Esophagus (tissue), 2 donors: ENCODE measurements around the gene ZIC2. TPM values are rescaled to one million over a fixed set of nuclear protein-coding genes. Genes with fewer than 3 reads are reported as not detected.
"Not testable (repeated sequence)": the region's sequence is repeated elsewhere in the genome, so short reads cannot be mapped to it uniquely, and the experiment has no call there.

Experiments
- H3K27ac ChIP-seq, 2 donors: one replicate each; pipeline ENCODE4 v1.5.1; 2013; ENCODE audit warnings: low read depth in 2 of 2, mild to moderate bottlenecking in 2 of 2, inconsistent platforms in 1 of 2, low read length in 1 of 2, moderate library complexity in 1 of 2
- H3K27me3 ChIP-seq, 2 donors: one replicate each; pipeline ENCODE4 v1.6.1; 2013; ENCODE audit warnings: low read length in 2 of 2, control low read depth in 1 of 2, mild to moderate bottlenecking in 1 of 2; ENCODE audit not compliant: insufficient read depth in 2 of 2, control insufficient read depth in 1 of 2
- H3K36me3 ChIP-seq, 2 donors: one replicate each; pipeline ENCODE4 v1.6.1; 2013; ENCODE audit warnings: low read length in 1 of 2; ENCODE audit not compliant: control insufficient read depth in 2 of 2, insufficient read depth in 2 of 2
- H3K4me1 ChIP-seq, 2 donors: one replicate each; pipeline ENCODE4 v1.6.1; 2013; ENCODE audit warnings: low read length in 1 of 2; ENCODE audit not compliant: control insufficient read depth in 2 of 2, insufficient read depth in 2 of 2
- H3K4me3 ChIP-seq, 2 donors: one replicate each; pipeline ENCODE4 v1.5.1; 2013; ENCODE audit warnings: low read length in 2 of 2, mild to moderate bottlenecking in 2 of 2, low read depth in 1 of 2, moderate library complexity in 1 of 2
- H3K9me3 ChIP-seq, 2 donors: one replicate each; pipeline ENCODE4 v1.6.1; 2013; ENCODE audit warnings: mild to moderate bottlenecking in 2 of 2, low read depth in 1 of 2, low read length in 1 of 2, moderate library complexity in 1 of 2; ENCODE audit not compliant: control insufficient read depth in 2 of 2, insufficient read depth in 1 of 2
- WGBS, 2 donors: extraction: QIAGEN DNeasy Blood & Tissue Kit; methylation state at CpG; one replicate each; pipeline ENCODE4 v1.1.7; 2013; 5-methylcytosine and 5-hydroxymethylcytosine counted together
- polyA plus RNA-seq, 2 donors: library from polyadenylated mRNA; stranded (reverse); fragments of 200-250 nt; gene quantifications; one replicate each; pipeline ENCODE4 v1.2.3, GENCODE V29; 2013
- donor health status: healthy with polysubstance abuse.
- donor health status: Bipolar disorder and iron deficiency.

The ZIC2 gene
- polyA plus RNA-seq: under 1 TPM; 0.04 to 0.11 TPM

- H3K36me3 ChIP-seq: no peaks in the 10 kb centered on the region
- peak within 1 kb of the TSS; percentile 51 to 66 for H3K4me3 ChIP-seq
- H3K27me3 ChIP-seq: peaks cover 0 to 77% of the 10 kb centered on the region in 2 donors
- peaks cover 2 to 18% of the 10 kb centered on the region in 2 donors for H3K4me1 ChIP-seq
- peaks cover 3 to 16% of the 10 kb centered on the region in 2 donors for H3K9me3 ChIP-seq
- 0 to 1% methylated on average over 11 to 41 of the region's 41 CpGs for WGBS, 2 donors
- H3K27ac ChIP-seq: no peak within 1 kb of the TSS
These were observed at the start of gene ZIC2 for GRCh38 chr13:99981735-99982035. Gene ZIC2, plus strand, starts transcription at chr13:99981784. Its CDS starts 281 bp downstream, at chr13:99982065.

- no peaks in the 10 kb centered on the region for H3K9me3 ChIP-seq
- no peak overlapping the region for H3K4me3 ChIP-seq
- no peak overlapping the region for H3K27ac ChIP-seq
- no peaks in the 10 kb centered on the region for H3K27me3 ChIP-seq
- WGBS, 2 donors: 86 to 88% methylated on average over 5 of the region's 5 CpGs
- H3K36me3 ChIP-seq: no peaks in the 10 kb centered on the region
- H3K4me1 ChIP-seq: no peaks in the 10 kb centered on the region
These were observed 48.7 kb upstream of the ZIC2 start for GRCh38 chr13:99932912-99933311.

GRCh38 chr13:99935772-99936171 lies 45.8 kb upstream of the ZIC2 start:
- no peaks in the 10 kb centered on the region for H3K4me1 ChIP-seq
- H3K36me3 ChIP-seq: no peaks in the 10 kb centered on the region
- no peaks in the 10 kb centered on the region for H3K27me3 ChIP-seq
- 75 to 87% methylated on average over 2 of the region's 2 CpGs for WGBS, 2 donors
- no peak overlapping the region for H3K4me3 ChIP-seq
- no peaks in the 10 kb centered on the region for H3K9me3 ChIP-seq
- no peak overlapping the region for H3K27ac ChIP-seq

GRCh38 chr13:99938635-99939034 lies 42.9 kb upstream of the ZIC2 start:
- Histone ChIP-seq H3K4me3 (no peak overlapping the region), H3K9me3 (no peaks in the 10 kb centered on the region), H3K27me3 (no peaks in the 10 kb centered on the region), H3K4me1 (no peaks in the 10 kb centered on the region), H3K27ac (no peak overlapping the region), H3K36me3 (no peaks in the 10 kb centered on the region)
- 57 to 71% methylated on average over 7 of the region's 7 CpGs for whole genome bisulfite sequencing, 2 donors

GRCh38 chr13:99941086-99941485 lies 40.5 kb upstream of the ZIC2 start:
- no peaks in the 10 kb centered on the region for H3K27me3 ChIP-seq

GRCh38 chr13:99941911-99942310 lies 39.7 kb upstream of the ZIC2 start:
- H3K9me3 ChIP-seq: peaks cover 0 to 2% of the 10 kb centered on the region in 2 donors
- H3K4me3 ChIP-seq: no peak overlapping the region
- H3K36me3 ChIP-seq: no peaks in the 10 kb centered on the region
- WGBS, 2 donors: 79 to 83% methylated on average over 4 of the region's 4 CpGs
- H3K4me1 ChIP-seq: no peaks in the 10 kb centered on the region
- peaks cover 0 to 3% of the 10 kb centered on the region in 2 donors for H3K27me3 ChIP-seq
- H3K27ac ChIP-seq: no peak overlapping the region

More at GRCh38 chr13:99941086-99941485, 40.5 kb upstream of the ZIC2 start:
- Histone ChIP-seq H3K9me3 (no peaks in the 10 kb centered on the region), H3K27ac (no peak overlapping the region), H3K4me3 (no peak overlapping the region), H3K4me1 (no peaks in the 10 kb centered on the region), H3K36me3 (no peaks in the 10 kb centered on the region)
- 50 to 60% methylated on average over 7 of the region's 7 CpGs for WGBS, 2 donors

GRCh38 chr13:99944102-99944501 lies 37.5 kb upstream of the ZIC2 start:
- peaks cover 0 to 2% of the 10 kb centered on the region in 2 donors for H3K9me3 ChIP-seq
- no peak overlapping the region for H3K27ac ChIP-seq
- H3K4me3 ChIP-seq: no peak overlapping the region
- WGBS, 2 donors: 76 to 81% methylated on average over 7 of the region's 7 CpGs
- no peaks in the 10 kb centered on the region for H3K4me1 ChIP-seq
- no peaks in the 10 kb centered on the region for H3K36me3 ChIP-seq
- H3K27me3 ChIP-seq: peaks cover 2 to 3% of the 10 kb centered on the region in 2 donors

GRCh38 chr13:99944606-99945005 lies 37.0 kb upstream of the ZIC2 start:
- H3K27me3 ChIP-seq: peaks cover 3 to 5% of the 10 kb centered on the region in 2 donors
- no peak overlapping the region for H3K27ac ChIP-seq
- no peaks in the 10 kb centered on the region for H3K4me1 ChIP-seq
- H3K9me3 ChIP-seq: peaks cover 0 to 2% of the 10 kb centered on the region in 2 donors
- H3K36me3 ChIP-seq: no peaks in the 10 kb centered on the region
- WGBS, 2 donors: 87 to 89% methylated on average over 6 of the region's 6 CpGs
- no peak overlapping the region for H3K4me3 ChIP-seq

- not testable (repeated sequence) for H3K36me3 ChIP-seq, H3K9me3 ChIP-seq, H3K27ac ChIP-seq, H3K4me1 ChIP-seq, H3K4me3 ChIP-seq, H3K27me3 ChIP-seq
- 94 to 96% methylated on average over 2 of the region's 2 CpGs for WGBS, 2 donors
These were observed 36.1 kb upstream of the ZIC2 start for GRCh38 chr13:99945515-99945914.

- 73 to 74% methylated on average over 2 of the region's 2 CpGs for WGBS, 2 donors
- Histone ChIP-seq H3K4me3 (no peak overlapping the region), H3K9me3 (peaks cover 0 to 2% of the 10 kb centered on the region in 2 donors), H3K27me3 (peaks cover 5 to 6% of the 10 kb centered on the region in 2 donors), H3K36me3 (no peaks in the 10 kb centered on the region), H3K4me1 (no peaks in the 10 kb centered on the region), H3K27ac (no peak overlapping the region)
These were observed 33.9 kb upstream of the ZIC2 start for GRCh38 chr13:99947666-99948065.
